T follicular helper cell (primary cell): ENCODE results near the gene KCP.
"Not testable (repeated sequence)": the region's sequence is repeated elsewhere in the genome, so short reads cannot be mapped to it uniquely, and the experiment has no call there.

ENCODE experiments used
- DNase-seq: peaks from one replicate; pipeline ENCODE4 v3.0.0-alpha.2; 2020; ENCODE audit warnings: low read depth

The KCP gene

DNA sequence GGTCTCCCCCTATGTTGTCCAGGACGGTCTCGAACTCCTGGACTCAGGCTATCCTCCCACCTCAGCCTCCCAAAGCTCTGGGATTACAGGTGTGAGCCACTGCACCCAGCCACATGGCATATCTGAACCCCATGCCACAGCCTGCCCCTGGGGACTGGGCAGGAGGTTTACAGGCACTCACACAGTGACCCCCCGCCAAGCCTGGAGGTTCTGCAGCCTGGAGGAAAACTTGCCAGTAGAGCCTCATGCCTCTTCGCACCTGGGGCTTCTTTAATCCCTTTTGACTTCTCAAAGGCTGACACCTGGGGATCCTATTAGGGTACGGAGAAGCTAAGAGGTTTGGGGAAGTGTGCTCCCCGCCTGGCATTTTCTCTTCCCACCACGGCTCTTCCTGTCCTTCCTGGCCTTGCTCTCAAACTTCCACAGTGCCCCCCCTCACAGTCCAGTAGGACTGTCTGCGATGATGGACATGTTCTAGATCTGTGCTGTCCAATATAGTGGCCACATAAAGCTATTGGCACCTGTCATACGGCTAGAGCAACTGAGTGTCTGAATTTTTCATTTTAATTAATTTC lies 11.4 kb upstream of the KCP start:
- DNase-seq: no peak

DNA sequence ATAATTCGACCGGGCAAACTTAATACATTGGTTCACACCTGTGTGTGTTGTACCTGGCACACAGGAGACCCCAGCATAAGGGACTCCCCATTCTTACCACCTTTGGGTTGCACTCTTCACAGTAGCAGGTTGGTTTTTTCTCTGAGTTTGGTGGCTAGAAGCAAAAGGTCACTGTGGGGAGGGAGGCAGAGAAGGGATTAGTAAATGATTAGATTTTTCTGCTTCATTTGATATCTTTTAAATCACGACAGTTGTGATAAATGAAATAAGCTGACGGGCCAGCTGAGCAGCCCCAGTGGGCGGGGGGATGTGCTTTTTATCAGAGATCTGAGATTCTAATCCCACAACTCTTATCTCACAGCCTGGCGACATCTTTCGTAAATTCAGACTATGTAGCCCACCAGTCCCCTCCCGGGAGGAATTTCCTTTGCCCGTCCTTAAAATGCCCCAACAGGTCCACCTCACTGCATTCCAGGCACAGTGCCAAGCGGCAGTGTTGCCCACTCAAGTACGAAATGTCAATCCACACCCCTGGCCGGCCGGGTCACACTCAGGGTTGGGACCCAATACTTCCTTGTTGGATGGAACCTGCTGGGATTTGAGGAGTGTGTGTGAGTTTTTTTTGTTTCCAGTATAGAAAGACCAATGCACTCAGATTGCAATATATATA lies 10.5 kb upstream of the KCP start:
- no peak for DNase-seq

GRCh38 chr7:128919881-128920799 lies 9.6 kb upstream of the KCP start:
- DNase-seq: no peak

- DNase-seq: no peak
Measured at GRCh38 chr7:128919241-128919640, 8.7 kb upstream of the KCP start.

DNA sequence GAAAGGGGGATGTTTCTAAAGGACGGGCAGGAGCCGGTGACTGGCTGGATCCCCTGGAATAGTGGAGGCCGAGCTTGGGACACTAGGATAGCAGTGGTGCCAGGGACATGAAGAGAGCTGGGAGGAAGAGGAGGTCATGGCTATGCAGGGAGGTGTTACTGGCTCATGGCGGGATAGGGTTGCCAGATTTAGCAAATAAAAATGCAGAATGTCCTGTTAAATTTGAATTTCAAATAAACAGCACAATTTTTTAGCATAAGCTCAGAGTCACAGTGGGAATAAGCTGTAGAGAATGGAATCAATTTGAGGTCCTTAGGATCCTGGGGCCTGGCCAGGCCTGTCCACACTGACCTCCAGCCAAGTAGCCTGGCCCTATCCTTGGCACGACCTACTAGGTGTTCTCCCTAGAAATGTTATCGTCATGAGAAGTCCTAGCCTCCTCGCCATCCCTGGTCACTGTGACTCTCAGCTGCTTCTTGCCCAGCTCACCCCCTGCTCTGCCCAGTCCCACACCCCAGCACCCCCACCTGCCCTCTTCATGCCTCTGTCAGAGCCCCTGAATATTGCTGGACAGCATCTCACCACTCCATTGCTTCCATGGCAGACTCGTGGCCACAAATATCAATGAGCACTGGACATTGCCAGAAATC lies 7.6 kb upstream of the KCP start:
- DNase-seq: no peak

- DNase-seq: no peak
Measured at GRCh38 chr7:128917122-128917521, 6.6 kb upstream of the KCP start.

GRCh38 chr7:128916643-128916915 lies 6.1 kb upstream of the KCP start:
- no peak for DNase-seq

DNA sequence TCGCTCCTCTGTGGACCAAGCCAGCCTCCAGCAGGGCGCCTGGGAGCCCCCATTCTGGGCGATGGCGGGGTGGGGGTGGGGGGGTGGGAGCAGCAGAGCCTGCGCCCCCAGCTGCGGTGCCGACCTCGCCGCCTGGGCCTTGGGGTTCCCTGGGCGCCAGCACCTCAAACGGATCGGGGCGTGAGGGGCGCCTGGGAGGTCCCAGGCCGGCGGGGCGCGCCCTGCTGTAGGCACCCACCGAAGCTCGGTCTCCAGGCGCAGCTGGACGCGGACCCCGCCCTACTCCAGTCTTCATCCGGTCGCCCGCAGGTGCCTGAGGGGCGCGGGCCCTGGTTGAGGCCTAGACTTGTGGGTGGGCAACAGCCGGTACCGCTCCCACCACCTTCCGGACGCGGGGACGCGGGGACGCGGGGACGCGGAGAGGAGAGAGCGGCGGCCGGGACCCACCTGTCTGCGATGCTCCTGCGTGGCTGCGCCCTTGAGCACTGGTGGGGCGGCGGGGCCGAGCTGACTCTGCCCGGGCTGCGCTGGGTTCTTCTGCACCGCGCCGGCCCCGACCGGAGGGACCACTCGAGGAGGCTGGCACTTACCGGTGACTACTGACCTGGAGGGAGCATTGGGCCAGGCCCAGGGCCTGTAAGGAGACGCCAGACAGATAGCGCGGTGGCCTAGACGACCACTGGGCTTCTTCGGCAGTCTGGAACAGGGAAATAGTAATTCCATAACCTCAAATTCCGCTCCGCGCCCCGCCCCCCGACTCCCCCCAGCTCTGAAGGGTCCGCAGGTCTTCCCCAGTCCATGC lies 5.5 kb upstream of the KCP start:
- no peak for DNase-seq

GRCh38 chr7:128915271-128915819 lies 4.8 kb upstream of the KCP start:
- no peak for DNase-seq

GRCh38 chr7:128914566-128915151 lies 4.2 kb upstream of the KCP start:
- no peak for DNase-seq

- DNase-seq: no peak
Measured at GRCh38 chr7:128913870-128914565, 3.5 kb upstream of the KCP start.

- DNase-seq: not testable (repeated sequence)
Measured at GRCh38 chr7:128912709-128913495, 2.4 kb upstream of the KCP start.

- DNase-seq: no peak
Measured at GRCh38 chr7:128912281-128912680, 1.8 kb upstream of the KCP start.

- no peak for DNase-seq
Measured at GRCh38 chr7:128911423-128912031, 1.0 kb upstream of the KCP start.

DNA sequence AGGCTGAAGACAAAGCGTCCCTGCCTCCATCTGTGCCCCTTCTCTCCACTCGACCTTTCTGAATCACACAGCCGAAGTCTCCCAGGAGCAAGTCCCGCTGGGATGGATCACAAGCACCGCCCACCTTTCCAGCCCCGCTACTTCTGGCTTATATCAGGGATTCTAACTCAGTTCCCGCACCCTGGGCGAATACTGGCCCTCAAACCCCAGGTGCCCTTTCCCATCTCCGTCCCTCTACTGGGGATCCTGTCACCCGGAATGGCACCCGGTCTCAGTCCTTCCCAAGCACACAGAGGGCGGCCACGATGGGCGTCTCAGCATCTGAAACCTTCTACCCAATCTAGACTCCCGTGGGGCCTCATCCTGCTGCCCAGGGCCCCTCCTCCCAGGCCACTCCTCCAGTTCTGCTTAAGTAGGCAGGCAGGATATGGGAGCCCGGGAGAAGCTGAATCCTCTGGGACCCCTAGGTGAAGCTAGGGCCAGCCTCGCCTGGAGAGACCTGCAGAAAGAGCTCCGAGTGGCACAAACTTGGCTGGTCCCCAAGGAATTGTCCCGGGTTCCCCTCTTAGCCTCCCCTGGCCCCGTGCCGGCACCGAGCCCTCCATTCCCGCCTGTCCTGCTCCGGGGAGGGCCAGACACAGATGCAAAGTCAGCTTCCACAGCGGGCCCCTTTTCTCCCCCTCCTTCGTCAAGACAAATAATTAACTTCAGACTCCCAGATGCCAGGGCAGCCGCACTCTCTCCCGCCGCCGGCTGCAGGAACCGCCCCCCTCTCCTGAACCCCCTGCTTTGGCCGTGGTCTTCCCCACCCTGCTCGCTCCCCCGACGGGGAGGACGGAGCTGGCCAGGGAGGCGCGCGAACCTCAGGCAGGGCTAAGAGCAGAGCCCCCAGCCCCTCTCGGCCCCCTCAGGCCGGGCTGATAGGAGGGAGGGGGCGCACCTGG lies 612 bp downstream of the KCP start:
- DNase-seq: no peak

DNA sequence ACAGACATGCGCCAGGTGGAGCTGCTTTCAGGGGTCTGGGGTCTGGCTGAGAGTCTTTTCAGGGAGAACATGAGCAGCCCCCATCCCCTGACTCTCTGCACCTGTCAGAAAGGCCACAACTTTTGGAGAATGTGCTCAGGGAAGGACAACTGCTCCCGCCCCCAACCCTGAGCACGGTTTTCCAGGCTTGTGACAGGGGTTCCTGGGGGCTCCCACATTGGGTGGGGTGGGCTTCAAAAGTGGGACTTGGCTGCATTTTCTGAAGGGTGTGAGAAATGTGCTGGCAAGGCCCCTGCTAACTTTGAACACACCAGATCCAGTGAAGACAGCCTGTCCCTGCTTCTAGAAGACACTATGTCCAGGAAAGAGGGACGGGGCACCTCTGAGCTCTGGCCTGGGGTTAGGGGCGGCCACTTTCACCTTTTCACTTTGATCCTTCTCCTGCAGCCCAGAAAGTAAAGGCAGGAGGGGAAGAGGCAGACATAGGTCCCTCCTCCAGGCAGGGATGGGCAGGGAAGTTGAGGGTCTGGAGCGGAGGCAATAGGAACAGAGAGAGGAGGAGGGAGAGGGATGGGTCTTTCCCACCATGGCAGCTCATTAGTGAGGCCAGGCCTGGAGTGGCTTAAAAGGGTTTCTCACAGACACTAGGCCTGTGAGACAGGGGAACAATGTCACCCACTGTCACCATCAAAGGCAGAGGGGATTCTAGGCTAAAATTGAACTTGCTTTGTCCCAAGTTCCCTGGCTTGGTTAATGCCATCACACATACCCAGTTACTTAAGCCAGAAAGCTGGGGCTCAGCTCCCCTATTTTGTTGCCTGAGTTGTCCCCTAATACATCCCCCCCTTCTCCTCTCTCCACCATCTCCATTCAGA lies 1.5 kb downstream of the KCP start:
- DNase-seq: no peak
